CD4-positive, CD25-positive, alpha-beta regulatory T cell (primary cell): ENCODE data around the gene PRICKLE1. TPM values are rescaled to one million over a fixed set of nuclear protein-coding genes. Genes with fewer than 3 reads are reported as not detected.
"Not testable (repeated sequence)": the region's sequence is repeated elsewhere in the genome, so short reads cannot be mapped to it uniquely, and the experiment has no call there.

Source experiments
- ATAC-seq, 2 donors: fragments of 150-1000 bp; cut with Tn5 transposase; one replicate each; pipeline ENCODE4 v1.10.0; 2021; ENCODE audit warnings: low read depth in 2 of 2, moderate number of reproducible peaks in 2 of 2, moderate library complexity in 1 of 2
- DNase-seq, 3 donors: peaks; one replicate each; pipeline versions ENCODE4 v3.0.0 to v3.0.0-alpha.2; 2012 to 2022; ENCODE audit warnings: mixed read lengths in 1 of 3
- H3K27ac ChIP-seq: one replicate; pipeline ENCODE4 v1.7.0; 2013; ENCODE audit warnings: mild to moderate bottlenecking, low read length; ENCODE audit not compliant: insufficient read depth, poor library complexity, severe bottlenecking
- H3K27me3 ChIP-seq: one replicate; pipeline ENCODE4 v1.7.0; 2013; ENCODE audit warnings: low read length; ENCODE audit not compliant: control insufficient read depth, insufficient read depth
- H3K36me3 ChIP-seq: one replicate; pipeline ENCODE4 v1.7.0; 2013; ENCODE audit warnings: mild to moderate bottlenecking, low read length, moderate library complexity; ENCODE audit not compliant: control insufficient read depth, insufficient read depth
- H3K4me1 ChIP-seq: 2 replicates; pipeline ENCODE4 v1.7.0; 2013; ENCODE audit warnings: mild to moderate bottlenecking, low read length; ENCODE audit not compliant: insufficient read depth, control insufficient read depth, poor library complexity, severe bottlenecking
- H3K4me3 ChIP-seq: one replicate; pipeline ENCODE4 v1.7.0; 2013; ENCODE audit warnings: low read depth, mild to moderate bottlenecking, low read length, moderate library complexity
- H3K9me3 ChIP-seq, 2 experiments: 1 replicate in 1 of 2; 2 replicates in 1 of 2; pipeline ENCODE4 v1.7.0; 2013; ENCODE audit warnings: low read length in 2 of 2, mild to moderate bottlenecking in 1 of 2, moderate library complexity in 1 of 2; ENCODE audit not compliant: control insufficient read depth in 2 of 2
- H3K27ac Mint-ChIP-seq, 3 donors: one replicate each; pipeline ENCODE4 v1.8.0; 2020 to 2022; ENCODE audit warnings: mild to moderate bottlenecking in 3 of 3, mixed read lengths in 3 of 3, moderate library complexity in 2 of 3
- H3K27me3 Mint-ChIP-seq: one replicate; pipeline ENCODE4 v1.8.0; 2022; ENCODE audit warnings: mild to moderate bottlenecking, mixed read lengths
- H3K36me3 Mint-ChIP-seq: one replicate; pipeline ENCODE4 v1.8.0; 2020; ENCODE audit warnings: mixed read lengths
- H3K4me1 Mint-ChIP-seq, 4 donors: one replicate each; pipeline ENCODE4 v1.8.0; 2020 to 2022; ENCODE audit warnings: mixed read lengths in 4 of 4, mild to moderate bottlenecking in 1 of 4
- H3K4me3 Mint-ChIP-seq, 4 donors: one replicate each; pipeline ENCODE4 v1.8.0; 2020 to 2022; ENCODE audit warnings: mild to moderate bottlenecking in 4 of 4, mixed read lengths in 4 of 4, moderate library complexity in 3 of 4
- H3K9me3 Mint-ChIP-seq, 7 donors: one replicate each; pipeline ENCODE4 v1.8.0; 2020 to 2022; ENCODE audit warnings: mixed read lengths in 7 of 7, mild to moderate bottlenecking in 3 of 7, moderate library complexity in 2 of 7
- polyA plus RNA-seq, 4 donors: library from polyadenylated mRNA; unstranded; fragments of 300-500 nt; fragmentation: Illumina TruSeq; gene quantifications; one replicate each; pipeline ENCODE4 v1.2.3, GENCODE V29; 2021
- total RNA-seq: library from RNA; stranded (reverse); gene quantifications from one replicate; pipeline ENCODE4 v1.2.3, GENCODE V29; 2022

PRICKLE1 gene
- total and polyA plus RNA-seq, 5 donors from 2014 or later = 0.05 to 2.2 (median 0.46) TPM; not detected in 1

GRCh38 chr12:42546709-42547108 is 42.8 kb downstream of the PRICKLE1 start:
- Mint-ChIP-seq H3K27ac (no peak overlapping the region), H3K4me1 (no peaks in the 10 kb centered on the region), H3K4me3 (no peak overlapping the region), H3K36me3 (no peaks in the 10 kb centered on the region), H3K27me3 (peaks cover 5% of the 10 kb centered on the region), H3K9me3 (peaks cover 0 to 1% (median 0%) of the 10 kb centered on the region in 7 donors)
- no peak overlapping the region for H3K27ac ChIP-seq
- DNase-seq = no peak
- no peak for ATAC-seq
- no peaks in the 10 kb centered on the region for H3K9me3 ChIP-seq
- no peaks in the 10 kb centered on the region for H3K4me1 ChIP-seq
- H3K36me3 ChIP-seq = no peaks in the 10 kb centered on the region
- H3K27me3 ChIP-seq = no peaks in the 10 kb centered on the region
- H3K4me3 ChIP-seq = no peak overlapping the region

GRCh38 chr12:42541965-42542364 is 47.6 kb downstream of the PRICKLE1 start:
- Mint-ChIP-seq H3K36me3 (no peaks in the 10 kb centered on the region), H3K27ac (no peak overlapping the region), H3K4me1 (no peaks in the 10 kb centered on the region), H3K4me3 (no peak overlapping the region), H3K27me3 (peaks cover 2% of the 10 kb centered on the region), H3K9me3 (peaks cover 0 to 3% (median 0%) of the 10 kb centered on the region in 7 donors)
- no peak for ATAC-seq
- Histone ChIP-seq H3K27me3 (no peaks in the 10 kb centered on the region), H3K9me3 (no peaks in the 10 kb centered on the region), H3K36me3 (no peaks in the 10 kb centered on the region), H3K4me3 (no peak overlapping the region), H3K27ac (no peak overlapping the region), H3K4me1 (no peaks in the 10 kb centered on the region)
- DNase-seq = no peak

GRCh38 chr12:42541308-42541707 is 48.2 kb downstream of the PRICKLE1 start:
- H3K27ac ChIP-seq, H3K4me3 Mint-ChIP-seq, H3K4me1 Mint-ChIP-seq, H3K9me3 ChIP-seq, H3K36me3 ChIP-seq, ATAC-seq, H3K27me3 ChIP-seq, H3K9me3 Mint-ChIP-seq, H3K27ac Mint-ChIP-seq, H3K4me3 ChIP-seq, DNase-seq, H3K36me3 Mint-ChIP-seq, H3K27me3 Mint-ChIP-seq, H3K4me1 ChIP-seq: not testable (repeated sequence)

- Histone ChIP-seq H3K4me1 (no peaks in the 10 kb centered on the region), H3K36me3 (no peaks in the 10 kb centered on the region), H3K27ac (no peak overlapping the region), H3K9me3 (no peaks in the 10 kb centered on the region), H3K4me3 (no peak overlapping the region), H3K27me3 (no peaks in the 10 kb centered on the region)
- no peak for ATAC-seq
- no peaks in the 10 kb centered on the region for H3K27me3 Mint-ChIP-seq
- H3K27ac Mint-ChIP-seq = no peak overlapping the region
- H3K36me3 Mint-ChIP-seq = no peaks in the 10 kb centered on the region
- no peak for DNase-seq
- peaks cover 0 to 5% (median 0%) of the 10 kb centered on the region in 7 donors for H3K9me3 Mint-ChIP-seq
- H3K4me3 Mint-ChIP-seq = no peak overlapping the region
- H3K4me1 Mint-ChIP-seq = no peaks in the 10 kb centered on the region
Observed at GRCh38 chr12:42539696-42540095, 49.9 kb downstream of the PRICKLE1 start.

GRCh38 chr12:42538203-42538602 is 51.3 kb downstream of the PRICKLE1 start:
- Mint-ChIP-seq H3K36me3 (no peaks in the 10 kb centered on the region), H3K27ac (no peak overlapping the region), H3K4me3 (no peak overlapping the region), H3K27me3 (peaks cover 3% of the 10 kb centered on the region), H3K4me1 (no peaks in the 10 kb centered on the region), H3K9me3 (peaks cover 0 to 5% (median 0%) of the 10 kb centered on the region in 7 donors)
- Histone ChIP-seq H3K4me1 (no peaks in the 10 kb centered on the region), H3K27ac (no peak overlapping the region), H3K9me3 (no peaks in the 10 kb centered on the region), H3K36me3 (no peaks in the 10 kb centered on the region), H3K4me3 (no peak overlapping the region), H3K27me3 (no peaks in the 10 kb centered on the region)
- DNase-seq (no peak), ATAC-seq (no peak)

GRCh38 chr12:42534184-42534838 is 55.2 kb downstream of the PRICKLE1 start:
- Mint-ChIP-seq H3K27ac (no peak overlapping the region), H3K27me3 (peaks cover 4% of the 10 kb centered on the region), H3K4me3 (no peak overlapping the region), H3K4me1 (no peaks in the 10 kb centered on the region), H3K9me3 (peaks cover 0 to 2% (median 0%) of the 10 kb centered on the region in 7 donors), H3K36me3 (no peaks in the 10 kb centered on the region)
- no peaks in the 10 kb centered on the region for H3K36me3 ChIP-seq
- ATAC-seq (no peak), DNase-seq (no peak)
- no peaks in the 10 kb centered on the region for H3K9me3 ChIP-seq
- no peaks in the 10 kb centered on the region for H3K27me3 ChIP-seq
- no peak overlapping the region for H3K27ac ChIP-seq
- H3K4me3 ChIP-seq = no peak overlapping the region
- no peaks in the 10 kb centered on the region for H3K4me1 ChIP-seq

GRCh38 chr12:42530284-42530683 is 59.3 kb downstream of the PRICKLE1 start:
- ATAC-seq (no peak), DNase-seq (no peak)
- H3K36me3 Mint-ChIP-seq = no peaks in the 10 kb centered on the region
- H3K4me1 Mint-ChIP-seq = no peaks in the 10 kb centered on the region
- Histone ChIP-seq H3K27ac (no peak overlapping the region), H3K27me3 (no peaks in the 10 kb centered on the region), H3K4me3 (no peak overlapping the region), H3K9me3 (no peaks in the 10 kb centered on the region), H3K36me3 (no peaks in the 10 kb centered on the region), H3K4me1 (no peaks in the 10 kb centered on the region)
- no peak overlapping the region for H3K4me3 Mint-ChIP-seq
- H3K27me3 Mint-ChIP-seq = peaks cover 9% of the 10 kb centered on the region
- peaks cover 0 to 1% (median 0%) of the 10 kb centered on the region in 7 donors for H3K9me3 Mint-ChIP-seq
- H3K27ac Mint-ChIP-seq = no peak overlapping the region

GRCh38 chr12:42525444-42525843 is 64.1 kb downstream of the PRICKLE1 start:
- no peaks in the 10 kb centered on the region for H3K4me1 Mint-ChIP-seq

More at GRCh38 chr12:42525444-42525843, 64.1 kb downstream of the PRICKLE1 start:
- Mint-ChIP-seq H3K27me3 (peaks cover 7% of the 10 kb centered on the region), H3K36me3 (no peaks in the 10 kb centered on the region), H3K27ac (no peak overlapping the region), H3K4me3 (no peak overlapping the region), H3K9me3 (peaks cover 0 to 1% (median 0%) of the 10 kb centered on the region in 7 donors)
- Histone ChIP-seq H3K4me1 (no peaks in the 10 kb centered on the region), H3K9me3 (no peaks in the 10 kb centered on the region), H3K27ac (no peak overlapping the region), H3K4me3 (no peak overlapping the region), H3K36me3 (no peaks in the 10 kb centered on the region), H3K27me3 (no peaks in the 10 kb centered on the region)
- ATAC-seq (no peak), DNase-seq (no peak)
